ENCODE measurements around the gene NSUN6.

- TF ChIP-seq CTCF (IDR thresholded peaks at IDR 0.05 in 4 of 5, conservative IDR thresholded peaks at IDR 0.05 in 1 of 5) (no peak), POLR2A (IDR thresholded peaks at IDR 0.05) (no peak)
Measured at GRCh38 chr10:18683427-18683826, 32.0 kb upstream of the NSUN6 start.
